ENCODE results near the gene ADARB2.

The ADARB2 gene

DNA sequence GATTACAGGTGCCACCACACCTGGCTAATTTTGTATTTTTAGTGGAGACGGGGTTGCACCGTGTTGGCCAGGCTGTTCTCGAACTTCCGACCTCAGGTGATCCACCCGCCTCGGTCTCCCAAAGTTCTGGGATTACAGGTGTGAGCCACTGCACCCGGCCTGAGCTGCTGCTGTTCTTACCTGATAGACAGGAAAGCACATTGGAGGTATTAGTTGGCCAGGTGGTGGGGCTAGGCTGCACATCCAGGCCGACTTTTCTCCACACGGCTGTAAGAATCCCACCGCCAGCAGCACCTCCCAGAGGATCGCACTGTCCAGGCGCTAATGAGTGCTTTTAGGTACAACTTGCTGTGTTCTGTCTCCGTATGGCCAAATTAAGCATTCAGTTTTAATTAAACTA, 568.6 kb downstream of the ADARB2 start:
- Histone ChIP-seq H3K4me1 (ENCODE audit: control insufficient read depth in 1 of 2, insufficient read depth in 1 of 2, low read depth in 1 of 2, low read length in 1 of 2) (no peaks in the 10 kb centered on the region), H3K9me3 (no peaks in the 10 kb centered on the region), H3K36me3 (no peaks in the 10 kb centered on the region), H3K4me3 (ENCODE audit: low read depth in 1 of 2, low read length in 1 of 2) (no peak overlapping the region), H3K27me3 (no peaks in the 10 kb centered on the region), H3K27ac (no peak overlapping the region)
- TF ChIP-seq, protein P1, sequence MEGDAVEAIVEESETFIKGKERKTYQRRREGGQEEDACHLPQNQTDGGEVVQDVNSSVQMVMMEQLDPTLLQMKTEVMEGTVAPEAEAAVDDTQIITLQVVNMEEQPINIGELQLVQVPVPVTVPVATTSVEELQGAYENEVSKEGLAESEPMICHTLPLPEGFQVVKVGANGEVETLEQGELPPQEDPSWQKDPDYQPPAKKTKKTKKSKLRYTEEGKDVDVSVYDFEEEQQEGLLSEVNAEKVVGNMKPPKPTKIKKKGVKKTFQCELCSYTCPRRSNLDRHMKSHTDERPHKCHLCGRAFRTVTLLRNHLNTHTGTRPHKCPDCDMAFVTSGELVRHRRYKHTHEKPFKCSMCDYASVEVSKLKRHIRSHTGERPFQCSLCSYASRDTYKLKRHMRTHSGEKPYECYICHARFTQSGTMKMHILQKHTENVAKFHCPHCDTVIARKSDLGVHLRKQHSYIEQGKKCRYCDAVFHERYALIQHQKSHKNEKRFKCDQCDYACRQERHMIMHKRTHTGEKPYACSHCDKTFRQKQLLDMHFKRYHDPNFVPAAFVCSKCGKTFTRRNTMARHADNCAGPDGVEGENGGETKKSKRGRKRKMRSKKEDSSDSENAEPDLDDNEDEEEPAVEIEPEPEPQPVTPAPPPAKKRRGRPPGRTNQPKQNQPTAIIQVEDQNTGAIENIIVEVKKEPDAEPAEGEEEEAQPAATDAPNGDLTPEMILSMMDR (IDR thresholded peaks at IDR 0.05), result no peak

DNA sequence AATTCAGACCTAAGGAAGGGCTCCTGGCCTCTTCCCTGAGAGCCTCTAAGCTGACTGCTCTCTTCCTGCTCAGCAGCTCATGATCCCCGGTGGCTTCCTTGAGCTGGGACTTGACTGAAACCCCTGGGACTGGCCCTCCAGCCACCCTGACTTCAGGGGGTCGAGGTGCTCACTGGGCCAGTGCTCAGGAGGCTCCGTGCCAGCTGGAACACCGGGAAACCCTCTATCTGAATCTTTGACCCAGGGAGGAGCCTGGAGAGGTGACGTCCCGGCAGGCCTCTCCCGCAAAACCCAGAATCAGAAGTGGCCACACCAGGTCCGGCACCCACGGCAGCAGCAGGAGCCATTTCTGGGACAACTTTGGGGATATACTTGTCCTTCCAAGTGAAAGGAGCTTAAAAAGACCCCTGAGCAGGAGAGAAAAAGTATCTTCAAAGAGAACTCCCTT, 570.5 kb downstream of the ADARB2 start:
- Histone ChIP-seq H3K27me3 (no peaks in the 10 kb centered on the region), H3K9me3 (no peaks in the 10 kb centered on the region), H3K36me3 (no peaks in the 10 kb centered on the region), H3K27ac (no peak overlapping the region), H3K4me3 (ENCODE audit: low read depth in 1 of 2, low read length in 1 of 2) (no peak overlapping the region), H3K4me1 (ENCODE audit: control insufficient read depth in 1 of 2, insufficient read depth in 1 of 2, low read depth in 1 of 2, low read length in 1 of 2) (no peaks in the 10 kb centered on the region)
- TF ChIP-seq, protein P1 (IDR thresholded peaks at IDR 0.05), result no peak

DNA sequence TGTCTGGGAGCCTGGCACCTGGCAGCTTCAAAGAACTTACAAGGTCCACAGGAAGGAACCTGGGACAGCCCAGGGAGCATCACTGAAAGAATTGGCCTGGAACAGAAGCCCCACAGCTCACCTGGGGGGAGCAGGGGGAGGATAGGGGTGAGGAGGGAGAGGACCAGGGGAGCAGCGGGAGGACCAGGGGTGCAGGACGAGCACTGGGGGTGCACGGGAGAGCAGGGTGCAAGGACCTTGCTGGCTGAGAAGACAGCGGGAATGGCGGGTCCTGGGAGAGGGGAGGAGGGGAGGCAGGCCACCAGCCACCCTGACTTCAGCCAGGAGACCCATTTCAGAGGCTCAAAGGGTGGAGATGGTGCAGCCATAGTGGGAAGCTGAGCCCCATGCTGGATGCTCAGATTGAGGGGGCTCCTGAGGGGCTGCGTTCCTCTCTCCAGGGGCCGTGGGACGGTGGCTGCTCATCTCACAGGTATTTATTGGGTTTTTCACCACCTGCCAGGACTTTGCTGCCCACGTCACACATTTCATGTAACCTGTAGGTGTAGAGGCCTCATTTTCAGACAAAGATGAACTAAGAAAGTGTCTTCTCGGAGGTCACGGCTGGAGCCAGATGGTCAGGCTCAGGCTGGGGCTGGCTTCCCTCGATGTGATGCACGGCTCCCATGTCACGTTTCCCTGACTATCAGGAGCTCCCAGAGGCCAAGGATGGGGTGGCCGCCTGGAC, 571.1 kb downstream of the ADARB2 start:
- H3K36me3 ChIP-seq, result no peaks in the 10 kb centered on the region
- TF ChIP-seq, protein P1 (IDR thresholded peaks at IDR 0.05), result no peak
- H3K9me3 ChIP-seq, result no peaks in the 10 kb centered on the region
- no peaks in the 10 kb centered on the region for H3K27me3 ChIP-seq
- no peaks in the 10 kb centered on the region for H3K4me1 ChIP-seq (ENCODE audit: control insufficient read depth in 1 of 2, insufficient read depth in 1 of 2, low read depth in 1 of 2, low read length in 1 of 2)
- no peak overlapping the region for H3K4me3 ChIP-seq (ENCODE audit: low read depth in 1 of 2, low read length in 1 of 2)
- H3K27ac ChIP-seq, result no peak overlapping the region

DNA sequence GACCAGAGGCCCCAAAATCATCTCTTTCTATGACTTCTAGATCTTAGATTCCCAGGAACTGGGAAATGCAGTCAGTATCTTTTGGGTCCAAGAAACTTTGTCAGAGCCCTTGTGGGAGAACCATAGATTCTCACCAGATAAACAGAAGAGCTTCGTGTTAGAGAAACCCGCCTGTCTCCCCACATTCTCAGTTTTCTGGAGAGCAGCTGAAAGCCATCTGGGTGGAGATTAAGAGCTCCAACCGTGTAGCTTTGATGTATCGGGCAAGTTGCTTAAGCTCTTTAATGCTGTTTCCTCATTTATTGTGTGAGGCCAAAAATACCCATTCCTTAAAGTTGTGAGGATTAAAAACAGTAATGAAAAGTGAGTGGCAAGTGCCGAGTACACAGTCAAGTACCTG, 573.5 kb downstream of the ADARB2 start:
- H3K4me1 ChIP-seq (ENCODE audit: control insufficient read depth in 1 of 2, insufficient read depth in 1 of 2, low read depth in 1 of 2, low read length in 1 of 2), result no peaks in the 10 kb centered on the region
- H3K4me3 ChIP-seq (ENCODE audit: low read depth in 1 of 2, low read length in 1 of 2), result no peak overlapping the region
- no peaks in the 10 kb centered on the region for H3K27me3 ChIP-seq
- H3K36me3 ChIP-seq, result no peaks in the 10 kb centered on the region
- no peaks in the 10 kb centered on the region for H3K9me3 ChIP-seq
- no peak overlapping the region for H3K27ac ChIP-seq
- TF ChIP-seq, protein P1 (IDR thresholded peaks at IDR 0.05), result no peak

DNA sequence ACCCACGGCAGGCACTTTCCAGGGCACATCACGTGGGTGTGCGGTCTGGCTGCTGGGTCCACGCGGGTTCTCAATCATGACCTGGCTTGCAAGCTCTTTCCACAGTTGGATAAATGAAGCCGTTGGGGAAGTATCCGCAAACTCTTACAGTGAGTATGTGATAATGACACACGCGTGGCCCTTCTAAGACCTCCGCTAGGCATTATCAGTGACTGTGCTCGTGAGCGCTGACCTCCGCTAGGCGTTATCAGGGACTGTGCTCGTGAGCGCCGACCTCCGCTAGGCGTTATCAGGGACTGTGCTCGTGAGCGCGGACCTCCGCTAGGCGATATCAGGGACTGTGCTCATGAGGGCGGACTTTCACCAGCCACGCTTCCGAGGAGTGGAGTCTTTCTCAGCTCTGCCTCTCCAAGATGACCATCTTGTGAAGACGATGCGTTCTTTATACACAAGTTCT, 574.1 kb downstream of the ADARB2 start:
- Histone ChIP-seq H3K36me3 (no peaks in the 10 kb centered on the region), H3K4me1 (ENCODE audit: control insufficient read depth in 1 of 2, insufficient read depth in 1 of 2, low read depth in 1 of 2, low read length in 1 of 2) (no peaks in the 10 kb centered on the region), H3K9me3 (no peaks in the 10 kb centered on the region), H3K27me3 (no peaks in the 10 kb centered on the region), H3K4me3 (ENCODE audit: low read depth in 1 of 2, low read length in 1 of 2) (no peak overlapping the region), H3K27ac (no peak overlapping the region)
- TF ChIP-seq, protein P1 (IDR thresholded peaks at IDR 0.05), result no peak
